ENCODE data around the gene VAV3.
"Not testable (repeated sequence)": the region's sequence is repeated elsewhere in the genome, so short reads cannot be mapped to it uniquely, and the experiment has no call there.

VAV3 gene

DNA sequence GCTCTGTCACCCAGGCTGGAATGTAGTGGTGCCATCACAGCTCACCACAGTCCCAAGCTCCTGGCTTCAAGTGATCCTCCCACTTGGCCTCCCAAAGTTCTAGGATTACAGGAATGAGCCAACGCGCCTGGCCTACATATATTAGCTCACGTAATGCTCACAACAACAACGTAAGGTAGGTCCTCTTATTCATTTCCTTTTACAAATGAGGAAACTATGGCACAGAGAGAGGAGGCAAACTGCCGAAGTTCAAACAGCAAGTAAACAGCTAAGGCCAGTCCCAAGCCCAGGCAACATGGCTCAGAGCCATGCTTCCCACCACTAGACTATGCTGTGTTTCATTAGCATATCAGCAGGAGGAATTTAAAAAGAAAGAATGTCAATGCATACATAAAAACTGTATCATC is 284.4 kb downstream of the VAV3 start:
- DNase-seq (ENCODE audit: low spot score): no peak

DNA sequence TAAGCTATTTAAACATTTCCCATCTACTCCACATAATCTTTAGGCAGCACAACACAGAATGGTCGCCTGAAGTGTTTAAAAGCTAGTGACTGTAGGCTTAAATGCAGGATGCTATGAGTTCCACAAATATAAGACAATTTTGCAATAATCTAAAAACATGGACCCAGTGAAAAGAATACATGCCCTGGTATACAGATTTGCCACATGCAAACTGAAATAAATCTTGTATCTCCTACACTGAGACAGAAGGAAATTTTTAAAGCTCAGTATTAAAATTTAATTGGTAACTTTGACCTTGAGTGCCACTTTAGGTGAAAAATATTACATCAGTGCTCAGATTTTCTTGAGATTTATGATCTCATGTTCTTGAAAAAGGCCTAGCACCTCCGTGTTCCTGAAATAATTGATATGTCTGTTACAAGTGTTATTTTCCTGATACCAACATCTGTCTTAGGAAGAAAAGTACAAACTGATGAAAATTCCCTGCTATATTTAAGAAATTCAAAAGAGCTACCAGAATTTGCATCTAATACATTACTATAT is 285.5 kb downstream of the VAV3 start:
- DNase-seq (ENCODE audit: low spot score): no peak

DNA sequence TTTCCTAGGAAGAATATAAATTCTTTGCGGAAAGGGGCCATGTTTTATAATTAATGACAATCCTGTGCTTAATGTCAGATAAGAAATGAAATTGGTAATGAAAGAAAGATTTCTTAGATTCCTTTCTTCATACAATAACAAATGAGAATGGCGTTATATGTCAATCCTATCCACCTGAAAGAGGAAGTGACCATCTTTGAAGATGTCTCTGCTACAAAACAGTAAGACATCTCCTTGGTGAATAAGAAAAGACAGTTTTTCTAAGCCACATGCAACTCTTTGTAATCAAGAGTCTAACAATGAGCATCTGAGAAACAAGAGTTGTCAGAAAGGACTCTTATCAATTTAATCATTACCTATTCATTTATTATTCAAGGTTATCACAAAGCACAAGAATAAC is 286.0 kb downstream of the VAV3 start:
- no peak for DNase-seq (ENCODE audit: low spot score)

DNA sequence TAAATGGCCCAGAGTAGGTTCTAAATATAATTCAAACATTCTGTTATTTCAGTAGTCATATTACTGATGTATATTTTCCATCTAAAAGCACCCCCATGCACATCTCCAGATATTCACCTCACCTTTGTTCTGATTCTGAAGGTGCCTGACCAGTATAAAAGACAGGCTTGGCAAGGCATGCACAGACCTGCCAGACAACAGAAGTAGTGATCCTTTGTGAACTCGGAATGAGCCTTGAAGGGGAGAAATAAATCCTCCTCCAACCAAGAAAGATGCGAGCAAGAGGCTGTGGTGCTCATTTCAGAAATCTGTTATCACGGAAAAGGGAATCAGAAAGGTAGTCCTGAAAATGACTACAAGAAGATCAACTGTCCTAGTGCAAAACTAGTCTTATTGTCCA is 287.3 kb downstream of the VAV3 start:
- DNase-seq (ENCODE audit: low spot score): no peak

DNA sequence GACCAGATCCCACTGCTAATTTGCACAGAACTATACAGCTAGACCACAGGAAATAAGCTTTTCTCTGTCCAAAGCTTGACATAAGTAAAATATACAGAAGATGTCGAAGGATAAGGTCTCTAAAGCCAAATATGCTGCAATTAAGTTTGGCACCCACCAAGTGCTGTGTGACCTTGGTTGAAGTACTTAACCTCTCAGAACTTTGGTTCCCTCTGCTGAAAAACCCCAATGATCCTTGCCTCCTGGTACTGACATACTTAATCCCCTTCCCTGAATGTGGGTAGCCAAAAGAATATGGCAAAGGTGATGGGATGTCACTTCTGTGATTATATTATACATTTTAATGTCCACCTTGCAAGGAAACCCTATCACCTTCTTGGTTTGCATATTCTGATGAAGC is 290.5 kb downstream of the VAV3 start:
- DNase-seq (ENCODE audit: low spot score): no peak

DNA sequence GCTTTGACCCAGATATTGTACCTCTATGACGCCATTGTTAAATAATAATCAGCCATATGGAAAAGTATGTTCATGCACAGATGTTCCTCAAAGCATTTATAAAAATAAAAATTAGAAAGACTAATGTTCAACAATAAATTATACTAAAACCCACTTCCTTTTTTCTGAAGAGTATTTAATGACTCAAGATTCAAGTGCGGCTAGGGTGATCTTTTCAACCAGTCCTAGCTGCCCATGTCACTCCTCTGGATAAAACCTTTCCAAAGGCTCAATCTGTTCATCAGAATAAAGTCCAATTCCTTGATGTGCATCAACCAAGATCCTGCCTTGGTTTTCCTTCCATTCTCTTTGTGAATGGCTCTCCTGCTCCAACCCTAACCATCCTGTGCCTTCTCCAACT is 292.0 kb downstream of the VAV3 start:
- no peak for DNase-seq (ENCODE audit: low spot score)

DNA sequence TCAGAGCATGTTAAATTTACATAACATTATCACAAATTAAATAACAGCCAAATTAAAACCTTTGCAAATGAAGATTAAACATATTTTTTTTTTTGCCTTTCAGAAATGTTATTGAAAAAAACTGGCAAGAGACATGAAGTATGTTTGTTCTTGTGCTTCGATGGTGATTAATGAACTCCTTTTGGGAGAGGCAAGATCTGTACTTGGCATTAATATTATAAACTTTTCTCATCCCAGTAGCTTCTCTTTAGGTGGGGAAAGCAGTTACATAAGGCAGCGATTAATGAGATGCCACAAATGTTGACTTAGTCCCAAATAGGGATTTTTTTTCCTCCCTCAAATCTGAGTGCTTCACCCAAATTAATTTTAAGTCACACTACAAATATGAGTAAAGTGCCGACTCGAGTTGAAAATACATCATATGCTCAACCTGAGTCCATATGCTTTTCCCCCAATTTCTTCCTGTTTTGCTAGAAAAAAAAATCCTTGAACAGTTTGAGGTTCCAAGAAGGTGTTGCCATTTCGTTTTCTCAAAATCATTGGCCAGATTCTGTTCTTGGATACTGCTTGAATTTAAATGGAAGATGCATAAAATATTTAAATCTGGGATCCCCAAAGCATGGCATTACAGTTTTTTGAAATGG is 294.5 kb downstream of the VAV3 start:
- DNase-seq (ENCODE audit: low spot score): no peak

DNA sequence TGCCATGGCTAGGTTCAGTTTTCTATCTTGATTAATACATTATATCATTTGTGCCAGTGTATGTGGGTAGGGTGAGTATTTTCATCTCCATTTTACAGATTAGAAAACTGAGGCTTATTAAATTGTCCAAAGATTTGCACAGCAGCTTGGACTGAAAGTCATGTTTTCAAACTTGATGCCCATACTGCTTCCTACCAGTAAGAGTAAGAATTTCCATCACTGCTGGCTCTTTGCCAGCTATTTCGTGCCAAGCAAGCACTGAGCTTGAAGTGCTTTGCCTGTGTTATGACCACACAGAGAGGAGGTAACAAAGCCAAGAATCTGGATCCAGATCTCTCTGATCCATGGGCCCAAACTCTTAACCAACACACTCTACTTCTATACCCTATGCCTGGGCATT is 295.0 kb downstream of the VAV3 start:
- peak; percentile 20 for DNase-seq (ENCODE audit: low spot score)

DNA sequence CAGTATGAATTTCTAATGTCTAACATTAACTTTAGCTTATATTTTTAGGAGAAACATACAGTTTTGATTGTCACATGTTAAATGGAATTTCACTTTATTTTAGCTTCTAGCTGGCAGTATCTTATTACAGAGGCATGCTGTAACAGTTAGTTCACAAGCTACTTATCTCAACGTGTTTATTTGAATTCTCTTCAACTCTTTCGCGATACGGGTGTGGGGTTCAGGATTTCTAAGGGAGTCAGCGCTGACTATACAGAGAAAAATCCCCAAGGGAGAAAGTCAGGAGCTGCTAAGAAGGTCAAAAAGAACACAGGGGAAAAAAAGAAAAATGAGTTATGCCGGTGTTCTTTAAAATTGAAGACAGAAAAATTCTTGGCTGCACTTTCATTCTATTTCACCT is 296.2 kb downstream of the VAV3 start:
- DNase-seq (ENCODE audit: low spot score): no peak

DNA sequence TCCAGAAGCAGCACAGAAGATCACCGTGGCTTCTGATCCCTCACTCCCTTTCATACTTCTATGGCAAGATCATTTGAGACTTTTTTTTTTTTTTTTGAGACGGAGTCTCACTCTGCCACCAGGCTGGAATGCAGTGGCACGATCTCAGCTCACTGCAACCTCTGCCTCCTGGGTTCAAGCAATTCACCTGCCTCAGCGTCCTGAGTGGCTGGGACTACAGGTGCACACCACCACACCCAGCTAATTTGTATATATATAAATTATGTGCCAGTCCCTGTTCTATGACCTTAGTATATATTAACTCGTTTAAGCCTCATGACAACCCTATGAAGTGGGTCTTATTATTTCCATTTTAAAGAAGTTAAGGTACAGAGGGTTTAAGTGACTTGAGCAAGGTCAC is 298.5 kb downstream of the VAV3 start:
- no peak for DNase-seq (ENCODE audit: low spot score)

DNA sequence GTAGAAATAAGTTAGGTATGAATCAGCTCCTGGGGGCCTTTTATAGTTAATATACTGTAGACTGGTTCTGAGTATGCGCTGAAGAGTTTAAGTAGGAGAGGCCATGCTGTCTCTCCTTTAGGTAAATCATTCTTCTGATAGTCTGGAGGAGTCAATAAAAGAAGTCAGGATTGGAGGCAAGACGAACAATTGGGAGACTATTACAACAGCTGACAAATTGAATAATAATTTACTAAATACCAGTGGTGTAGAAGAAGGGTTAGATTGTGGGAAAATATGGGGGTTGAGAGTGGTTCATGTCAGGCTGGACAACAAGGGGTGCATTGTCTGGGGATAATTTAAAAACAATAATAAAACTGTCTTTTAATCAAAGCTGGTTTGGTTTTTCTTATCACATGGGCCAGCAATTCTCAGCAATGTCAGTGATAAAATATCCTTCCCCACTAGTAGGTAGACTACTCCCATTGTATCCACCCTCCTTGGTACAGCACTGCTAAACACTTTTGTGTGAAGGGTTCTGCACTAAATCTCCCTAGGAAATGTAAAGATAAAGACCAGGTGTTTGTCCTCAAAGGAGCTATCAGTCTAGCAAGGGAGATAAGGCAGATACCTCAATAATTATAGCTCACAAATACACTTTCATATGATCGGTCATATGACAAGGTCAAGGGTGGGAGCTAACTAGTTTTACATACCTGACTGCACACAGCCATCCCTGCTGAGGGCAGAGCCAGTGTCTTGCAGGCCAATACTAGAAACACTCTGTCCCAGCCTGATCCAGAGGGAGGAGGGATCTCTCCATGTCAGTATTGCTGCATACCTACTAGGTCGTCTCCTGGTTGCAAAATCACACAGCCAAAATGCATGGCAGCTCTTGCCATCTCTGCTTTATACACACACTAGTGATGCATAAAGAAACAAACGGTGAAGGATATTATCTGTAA is 299.7 kb downstream of the VAV3 start:
- DNase-seq (ENCODE audit: low spot score): no peak

DNA sequence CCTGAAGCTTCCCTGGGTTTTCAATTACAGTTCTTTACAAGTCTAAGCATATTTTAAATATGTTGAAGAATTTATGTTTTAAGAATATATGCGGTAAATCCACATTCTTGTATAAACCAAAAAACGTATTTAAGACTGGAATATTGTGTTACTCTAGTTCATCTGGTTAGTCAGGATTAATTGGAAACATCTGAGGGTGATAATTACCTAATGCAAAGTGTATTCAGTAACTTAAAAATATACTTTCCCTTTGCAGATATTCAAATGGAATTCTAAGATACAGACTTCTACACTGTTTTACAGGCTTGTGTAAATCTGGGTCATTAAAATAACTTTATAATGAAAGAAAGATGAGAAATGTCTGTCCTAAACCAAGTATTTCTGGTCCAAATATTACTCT is 302.0 kb downstream of the VAV3 start:
- no peak for DNase-seq (ENCODE audit: low spot score)

DNA sequence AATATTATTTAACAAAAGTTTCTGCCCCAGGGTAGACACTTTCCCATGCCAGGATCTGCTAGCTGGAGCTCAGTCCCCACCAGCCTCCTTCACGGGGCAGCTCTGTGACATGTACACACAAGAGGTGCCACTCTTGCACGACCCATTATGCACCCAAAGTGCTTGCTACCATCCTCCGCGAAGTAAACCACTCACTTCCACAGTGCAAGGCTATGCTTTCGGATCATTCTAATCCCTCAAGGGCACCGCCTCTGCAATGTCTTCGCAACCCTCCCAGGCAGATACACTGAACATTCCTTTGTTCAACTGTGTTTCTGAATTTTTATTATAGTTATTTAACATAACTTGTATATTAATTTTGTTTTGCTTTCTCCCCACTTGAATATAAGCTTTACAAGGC is 303.8 kb downstream of the VAV3 start:
- DNase-seq (ENCODE audit: low spot score): no peak

DNA sequence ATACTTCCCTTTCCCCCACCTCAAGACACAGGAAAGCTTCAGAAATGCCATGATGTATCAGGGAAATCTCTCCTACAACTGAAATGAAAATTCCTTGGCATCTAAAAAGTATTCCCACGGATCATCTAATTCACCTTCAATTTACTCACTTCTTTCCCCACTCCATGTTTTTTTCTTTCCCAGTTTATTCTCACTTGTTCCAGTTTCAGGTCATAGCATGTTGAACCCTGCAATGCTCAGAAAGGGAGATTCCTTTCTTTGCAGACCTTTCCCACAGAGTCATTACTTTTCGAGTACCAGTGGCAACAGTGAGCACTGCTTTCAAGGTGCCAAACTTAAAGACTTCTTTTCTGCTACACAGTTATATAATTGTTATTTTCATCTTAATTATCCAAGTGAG is 305.0 kb downstream of the VAV3 start:
- DNase-seq (ENCODE audit: low spot score): no peak

DNA sequence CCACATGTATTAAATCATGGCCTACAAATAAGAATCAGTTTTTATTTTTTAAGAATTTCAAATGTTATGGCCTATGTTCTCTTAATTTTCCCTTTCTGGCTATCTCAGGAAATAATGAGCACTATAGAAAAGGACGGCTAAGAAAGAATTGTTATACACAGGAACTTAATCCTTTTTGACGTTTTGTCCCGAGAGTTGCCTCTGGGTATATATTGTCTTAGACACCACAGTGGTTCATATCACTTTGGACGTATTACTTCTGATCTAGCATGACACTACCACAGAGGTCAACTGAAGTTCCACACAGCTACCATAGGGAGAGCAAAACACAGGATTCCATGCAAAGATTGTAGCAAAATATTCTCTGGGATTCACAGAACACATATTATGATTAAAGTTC is 307.6 kb downstream of the VAV3 start:
- DNase-seq (ENCODE audit: low spot score): no peak

DNA sequence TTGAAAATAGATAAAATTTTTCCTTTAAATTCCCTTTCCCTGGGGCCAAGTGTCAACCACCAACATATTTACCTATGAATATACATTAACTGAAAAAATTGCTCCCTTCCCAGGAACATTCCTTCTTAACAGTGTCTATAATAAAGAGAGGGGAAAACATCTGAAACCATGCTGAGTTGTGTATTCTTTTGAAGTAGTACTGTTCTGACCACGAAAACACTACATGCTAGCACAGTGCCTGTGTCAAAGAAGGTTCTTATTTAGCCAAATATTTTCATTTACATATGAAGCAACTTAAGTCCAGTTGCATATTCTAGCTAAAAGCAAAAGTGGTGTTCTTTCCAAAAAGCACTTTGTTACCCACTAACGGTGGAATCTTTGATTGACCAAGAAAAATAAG is 311.2 kb downstream of the VAV3 start:
- no peak for DNase-seq (ENCODE audit: low spot score)

DNA sequence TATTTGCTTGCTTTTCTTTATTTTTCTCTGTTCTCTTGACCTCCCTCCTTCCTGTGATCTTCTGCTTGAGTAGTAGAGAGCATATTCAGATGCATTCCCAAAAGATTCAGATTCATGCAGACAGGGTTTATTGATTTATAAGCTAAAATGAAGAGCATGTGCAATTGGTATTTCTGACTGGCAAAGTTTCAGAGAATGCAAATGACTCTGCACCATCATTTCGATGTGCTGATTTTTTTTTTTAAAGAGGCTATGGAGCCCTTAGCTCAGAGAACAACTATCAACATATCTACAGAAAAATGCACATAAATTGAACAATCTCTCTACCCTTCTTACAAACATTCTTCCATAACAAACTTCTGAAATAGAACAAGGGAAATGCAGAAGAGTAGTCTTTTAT is 312.0 kb downstream of the VAV3 start:
- DNase-seq (ENCODE audit: low spot score): no peak

DNA sequence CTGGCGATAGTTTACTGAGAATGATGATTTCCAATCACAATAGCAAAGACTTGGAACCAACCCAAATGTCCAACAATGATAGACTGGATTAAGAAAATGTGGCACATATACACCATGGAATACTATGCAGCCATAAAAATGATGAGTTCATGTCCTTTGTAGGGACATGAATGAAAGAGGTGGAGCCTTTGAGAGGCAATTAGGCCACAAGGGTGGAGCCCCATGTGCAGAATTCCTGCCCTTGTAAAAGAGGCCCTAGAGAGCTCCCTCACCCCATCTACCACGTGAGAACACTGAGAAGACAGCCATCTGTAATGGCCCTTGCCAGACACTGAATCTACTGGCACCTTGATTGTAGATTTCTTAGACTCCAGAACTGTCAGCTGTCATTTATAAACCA is 314.2 kb downstream of the VAV3 start:
- DNase-seq (ENCODE audit: low spot score): not testable (repeated sequence)

DNA sequence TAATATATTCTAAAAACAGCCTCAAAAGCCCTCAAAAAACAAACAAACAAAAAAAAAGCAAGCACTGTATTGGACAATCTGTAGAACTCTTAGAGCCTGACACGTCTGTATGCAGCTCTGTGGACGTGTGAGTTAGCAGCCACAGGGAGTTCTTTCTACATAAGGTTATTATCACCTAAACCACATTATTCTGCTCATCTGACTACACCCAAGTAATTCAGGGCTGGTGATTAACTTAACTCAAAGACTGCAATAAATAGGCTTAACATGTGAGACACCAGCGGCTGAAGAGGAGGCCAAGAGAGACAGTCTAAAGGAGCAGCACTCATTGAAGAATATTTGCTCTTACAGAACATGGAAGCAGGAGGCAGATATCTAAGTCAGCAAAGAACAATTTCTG is 316.0 kb downstream of the VAV3 start:
- DNase-seq (ENCODE audit: low spot score): no peak

DNA sequence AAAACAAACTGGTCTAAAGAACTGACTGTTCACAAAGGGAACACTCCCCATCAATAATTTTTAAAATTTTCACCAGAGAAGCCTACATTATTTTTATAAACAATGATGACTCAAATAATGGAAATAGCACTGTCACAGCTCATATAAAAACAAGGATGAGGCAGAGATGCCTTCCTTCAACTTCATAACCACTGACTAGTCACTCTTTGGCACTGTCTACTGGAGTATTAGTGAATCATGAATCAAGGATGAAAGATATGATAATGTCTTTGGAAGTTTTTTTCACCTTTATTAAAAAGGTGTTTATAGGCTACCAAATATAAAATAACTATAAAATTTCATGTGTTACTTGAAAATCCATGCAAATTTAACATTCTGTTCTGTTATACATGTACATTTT is 316.9 kb downstream of the VAV3 start:
- DNase-seq (ENCODE audit: low spot score): no peak

DNA sequence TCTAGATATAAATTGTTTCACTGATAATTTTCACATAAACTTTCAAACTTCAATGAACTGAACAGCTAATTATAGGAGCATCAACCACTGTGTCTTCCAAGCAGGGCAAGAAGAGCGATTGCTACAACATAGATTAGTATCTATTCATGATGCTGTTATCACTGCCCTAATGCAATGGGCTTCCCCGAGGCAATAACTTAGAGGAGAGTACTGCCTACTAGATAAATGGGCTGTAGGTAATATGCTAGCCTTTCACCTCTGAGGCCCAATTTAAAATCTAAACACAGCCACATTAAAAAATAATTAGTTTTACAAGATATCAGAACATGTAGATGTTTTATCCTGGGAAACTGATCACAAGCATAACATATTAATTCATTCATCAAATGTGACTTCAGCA is 318.0 kb downstream of the VAV3 start:
- DNase-seq (ENCODE audit: low spot score): no peak

DNA sequence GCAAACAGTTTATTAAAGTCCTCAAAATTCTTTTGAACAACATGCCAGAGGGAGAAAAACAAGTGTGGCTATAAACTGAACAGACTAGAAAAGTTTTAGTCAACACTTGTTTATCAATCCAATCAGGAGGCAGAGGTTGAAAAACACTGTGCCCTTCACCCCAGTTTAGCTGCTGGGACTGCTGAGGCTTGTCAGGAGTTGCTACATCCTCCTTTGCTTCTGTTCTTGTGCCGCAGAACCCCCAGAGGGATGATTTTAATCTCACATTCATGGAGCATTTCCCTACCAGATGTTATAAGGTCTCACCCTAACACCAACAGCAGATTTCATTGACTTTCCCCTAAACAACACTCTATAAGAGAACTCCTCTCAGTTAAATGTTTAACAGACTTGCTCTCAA is 321.2 kb downstream of the VAV3 start:
- DNase-seq (ENCODE audit: low spot score): no peak

DNA sequence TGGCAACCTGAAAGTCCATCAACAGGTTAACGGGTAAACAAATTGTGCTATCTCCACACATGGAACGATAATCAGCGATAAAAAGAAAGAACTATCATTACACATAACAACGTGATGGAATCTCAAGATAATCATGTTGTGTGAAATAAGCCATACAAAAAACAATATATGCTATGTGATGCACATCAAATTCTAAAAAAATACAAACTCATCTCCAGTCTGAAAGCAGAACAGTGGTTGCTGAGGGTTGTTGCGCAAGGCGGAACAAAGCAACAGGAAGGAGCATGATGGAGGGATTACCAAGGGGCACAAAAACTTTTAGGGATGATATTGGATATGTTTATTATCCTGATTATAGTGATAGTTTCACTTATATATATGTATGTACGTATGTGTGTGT is 324.8 kb downstream of the VAV3 start:
- DNase-seq (ENCODE audit: low spot score): no peak

Measured in iPS-NIHi11 (cell line).